Activated naive CD8-positive, alpha-beta T cell (primary cell): ENCODE results near the gene GOLGA7B.

Experiments
- H3K27ac Mint-ChIP-seq: one replicate; pipeline ENCODE4 v1.8.0; 2021; ENCODE audit warnings: mixed read lengths
- H3K27me3 Mint-ChIP-seq: one replicate; pipeline ENCODE4 v1.8.0; 2021; ENCODE audit warnings: mixed read lengths
- H3K36me3 Mint-ChIP-seq: one replicate; pipeline ENCODE4 v1.8.0; 2021; ENCODE audit warnings: mixed read lengths
- H3K4me1 Mint-ChIP-seq: one replicate; pipeline ENCODE4 v1.8.0; 2021; ENCODE audit warnings: low read depth, mixed read lengths
- H3K4me3 Mint-ChIP-seq: one replicate; pipeline ENCODE4 v1.8.0; 2021; ENCODE audit warnings: mild to moderate bottlenecking, mixed read lengths
- H3K9me3 Mint-ChIP-seq: one replicate; pipeline ENCODE4 v1.8.0; 2021; ENCODE audit warnings: low read depth, mixed read lengths

The GOLGA7B gene

DNA sequence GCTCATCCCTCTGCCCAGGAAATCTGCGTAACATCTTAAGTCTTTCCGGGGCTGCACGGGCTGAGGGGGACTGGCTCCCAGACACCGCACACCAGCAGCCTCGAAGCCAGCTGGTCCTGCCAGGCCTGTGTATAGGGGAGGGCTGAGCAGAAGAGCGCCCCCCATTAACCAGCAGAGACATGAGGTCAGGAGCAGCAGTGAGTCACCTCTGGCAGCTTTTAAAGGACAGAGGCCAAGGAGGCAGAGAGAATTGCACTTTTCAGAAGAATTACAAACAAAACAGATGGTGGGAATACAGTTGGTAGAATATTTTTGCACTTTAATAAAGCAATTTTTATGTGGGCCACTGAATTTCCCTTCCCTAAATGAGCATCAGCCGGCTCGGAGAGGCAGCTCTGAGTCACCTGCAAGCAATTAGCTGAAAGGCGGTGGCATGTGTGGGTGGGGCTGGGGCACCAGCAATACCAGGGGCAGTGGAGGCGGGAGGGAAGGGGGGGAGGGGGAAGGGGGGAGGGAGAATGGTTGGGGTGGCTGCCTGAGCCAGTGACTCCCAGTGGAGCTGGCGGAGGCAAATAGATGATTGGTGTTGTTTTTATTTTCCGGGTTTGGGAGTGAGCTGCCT, 39.1 kb downstream of the GOLGA7B start:
- Mint-ChIP-seq H3K9me3 (no peaks in the 10 kb centered on the region), H3K4me1 (no peaks in the 10 kb centered on the region), H3K4me3 (no peak overlapping the region)

DNA sequence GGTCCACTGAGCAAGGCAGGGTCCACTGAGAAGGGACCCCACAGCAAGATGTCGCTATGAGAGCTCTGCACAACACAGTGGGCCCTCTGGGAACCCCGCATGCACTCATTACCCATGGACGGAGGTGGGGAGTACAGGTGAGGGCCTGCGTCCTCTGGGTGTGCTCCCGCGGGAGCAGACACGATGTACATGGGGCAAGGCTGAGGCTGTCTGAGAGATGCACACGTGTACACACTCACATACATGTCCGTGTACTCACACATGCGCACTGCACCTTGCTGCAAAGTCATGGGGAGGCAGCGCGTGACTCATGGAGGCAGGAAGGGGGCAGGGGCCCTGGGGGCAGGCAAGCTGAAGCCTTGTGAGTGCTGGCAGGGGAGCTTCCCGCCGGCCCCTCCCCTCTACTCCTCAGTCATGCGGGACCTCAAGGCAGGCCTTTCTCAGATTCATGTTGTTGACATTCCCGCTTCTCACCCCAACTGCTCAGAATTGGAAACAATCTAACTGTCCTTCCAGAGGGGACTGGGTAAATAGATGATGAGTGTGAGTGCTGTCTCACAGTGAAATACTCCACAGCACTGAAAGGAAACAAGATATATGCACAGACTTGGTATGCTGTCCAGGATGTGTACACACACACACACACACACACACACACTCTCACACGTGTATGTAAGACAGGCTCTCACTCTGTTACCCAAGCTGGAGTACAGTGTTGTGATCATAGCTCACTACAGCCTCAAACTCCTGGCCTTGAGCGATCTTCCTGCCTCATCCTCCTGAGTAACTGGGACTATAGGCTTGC, 40.0 kb downstream of the GOLGA7B start:
- H3K4me1 Mint-ChIP-seq, result no peaks in the 10 kb centered on the region
- H3K9me3 Mint-ChIP-seq, result no peaks in the 10 kb centered on the region
- no peaks in the 10 kb centered on the region for H3K36me3 Mint-ChIP-seq
- no peak overlapping the region for H3K4me3 Mint-ChIP-seq
- no peak overlapping the region for H3K27ac Mint-ChIP-seq
- no peaks in the 10 kb centered on the region for H3K27me3 Mint-ChIP-seq

More for the DNA sequence above, 39.1 kb downstream of the GOLGA7B start:
- H3K27ac Mint-ChIP-seq, result no peak overlapping the region
- no peaks in the 10 kb centered on the region for H3K27me3 Mint-ChIP-seq
- no peaks in the 10 kb centered on the region for H3K36me3 Mint-ChIP-seq

- Mint-ChIP-seq H3K9me3 (no peaks in the 10 kb centered on the region), H3K27ac (no peak overlapping the region), H3K4me1 (no peaks in the 10 kb centered on the region), H3K27me3 (peaks cover 2% of the 10 kb centered on the region), H3K36me3 (no peaks in the 10 kb centered on the region), H3K4me3 (no peak overlapping the region)
Measured at GRCh38 chr10:97891497-97892167, 42.0 kb downstream of the GOLGA7B start.

- H3K4me3 Mint-ChIP-seq, result no peak overlapping the region
- no peaks in the 10 kb centered on the region for H3K36me3 Mint-ChIP-seq
- H3K4me1 Mint-ChIP-seq, result no peaks in the 10 kb centered on the region
- H3K27ac Mint-ChIP-seq, result no peak overlapping the region
- no peaks in the 10 kb centered on the region for H3K9me3 Mint-ChIP-seq
- H3K27me3 Mint-ChIP-seq, result peaks cover 2% of the 10 kb centered on the region
Measured at GRCh38 chr10:97892506-97892905, 42.9 kb downstream of the GOLGA7B start.

DNA sequence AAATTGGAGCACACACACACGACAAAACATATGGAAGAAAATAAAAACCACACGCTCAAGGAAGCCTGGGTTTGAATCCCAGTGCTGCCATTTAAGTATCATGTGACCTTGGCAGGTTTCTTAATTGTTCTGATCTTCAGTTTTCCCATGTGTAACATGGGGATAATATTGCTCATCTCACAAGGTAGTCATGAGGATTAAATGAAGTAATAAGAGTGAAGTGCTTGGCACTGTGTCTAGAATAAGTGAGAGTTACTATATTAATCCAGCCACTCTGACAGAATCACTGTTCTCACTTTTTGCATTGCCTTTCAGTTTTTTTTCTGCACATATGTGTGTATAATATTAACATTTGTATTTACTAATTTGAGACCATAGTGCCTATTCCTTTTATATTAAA, 43.3 kb downstream of the GOLGA7B start:
- no peaks in the 10 kb centered on the region for H3K36me3 Mint-ChIP-seq

GRCh38 chr10:97894092-97894491, 44.4 kb downstream of the GOLGA7B start:
- Mint-ChIP-seq H3K36me3 (no peaks in the 10 kb centered on the region), H3K27me3 (peaks cover 2% of the 10 kb centered on the region), H3K27ac (no peak overlapping the region), H3K4me3 (no peak overlapping the region), H3K9me3 (no peaks in the 10 kb centered on the region), H3K4me1 (no peaks in the 10 kb centered on the region)

More for the DNA sequence above, 43.3 kb downstream of the GOLGA7B start:
- H3K4me3 Mint-ChIP-seq, result no peak overlapping the region
- no peaks in the 10 kb centered on the region for H3K9me3 Mint-ChIP-seq
- no peaks in the 10 kb centered on the region for H3K4me1 Mint-ChIP-seq
- H3K27me3 Mint-ChIP-seq, result peaks cover 2% of the 10 kb centered on the region
- no peak overlapping the region for H3K27ac Mint-ChIP-seq

GRCh38 chr10:97895084-97895483, 45.4 kb downstream of the GOLGA7B start:
- Mint-ChIP-seq H3K9me3 (no peaks in the 10 kb centered on the region), H3K4me1 (no peaks in the 10 kb centered on the region), H3K36me3 (no peaks in the 10 kb centered on the region), H3K27ac (no peak overlapping the region), H3K4me3 (no peak overlapping the region), H3K27me3 (peaks cover 2% of the 10 kb centered on the region)

- no peaks in the 10 kb centered on the region for H3K9me3 Mint-ChIP-seq
- no peaks in the 10 kb centered on the region for H3K36me3 Mint-ChIP-seq
- no peak overlapping the region for H3K27ac Mint-ChIP-seq
- no peak overlapping the region for H3K4me3 Mint-ChIP-seq
- no peaks in the 10 kb centered on the region for H3K4me1 Mint-ChIP-seq
- H3K27me3 Mint-ChIP-seq, result peaks cover 2% of the 10 kb centered on the region
Measured at GRCh38 chr10:97895915-97896314, 46.3 kb downstream of the GOLGA7B start.

DNA sequence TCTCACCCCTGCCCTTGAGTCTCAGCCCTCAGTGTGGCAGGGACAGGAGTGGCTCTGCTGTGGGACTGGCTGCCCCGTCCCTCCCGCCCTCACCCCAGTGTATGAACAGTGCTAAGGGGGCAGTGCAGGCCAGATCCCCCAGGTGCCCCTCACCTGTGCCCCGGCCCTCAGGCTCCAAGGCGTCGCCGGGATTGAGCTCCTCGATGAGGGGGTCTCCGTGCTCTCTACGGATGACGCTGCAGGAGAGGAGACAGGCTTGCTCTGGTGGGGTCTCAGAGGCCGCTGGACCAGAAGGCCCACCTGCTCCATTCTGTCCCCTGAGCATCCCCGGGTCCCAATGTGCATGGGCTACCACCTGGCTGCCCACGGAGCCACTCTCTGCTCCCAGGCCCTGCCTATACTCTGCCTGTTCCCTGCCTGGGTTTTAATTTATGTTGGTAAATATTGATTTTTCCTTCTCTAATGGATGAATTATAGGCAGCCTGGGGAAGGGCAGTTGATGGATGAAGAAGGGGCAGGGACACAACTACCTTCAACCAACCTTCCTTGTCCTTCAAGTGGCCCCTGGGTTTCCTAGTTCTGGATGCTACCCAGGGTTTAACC, 47.2 kb downstream of the GOLGA7B start:
- no peaks in the 10 kb centered on the region for H3K4me1 Mint-ChIP-seq
- H3K27me3 Mint-ChIP-seq, result peaks cover 2% of the 10 kb centered on the region
- H3K27ac Mint-ChIP-seq, result no peak overlapping the region
- H3K36me3 Mint-ChIP-seq, result no peaks in the 10 kb centered on the region
- no peak overlapping the region for H3K4me3 Mint-ChIP-seq
- H3K9me3 Mint-ChIP-seq, result no peaks in the 10 kb centered on the region

GRCh38 chr10:97898429-97898828, 48.8 kb downstream of the GOLGA7B start:
- Mint-ChIP-seq H3K36me3 (no peaks in the 10 kb centered on the region), H3K27ac (no peak overlapping the region), H3K9me3 (no peaks in the 10 kb centered on the region), H3K4me1 (no peaks in the 10 kb centered on the region), H3K4me3 (no peak overlapping the region), H3K27me3 (peaks cover 2% of the 10 kb centered on the region)

DNA sequence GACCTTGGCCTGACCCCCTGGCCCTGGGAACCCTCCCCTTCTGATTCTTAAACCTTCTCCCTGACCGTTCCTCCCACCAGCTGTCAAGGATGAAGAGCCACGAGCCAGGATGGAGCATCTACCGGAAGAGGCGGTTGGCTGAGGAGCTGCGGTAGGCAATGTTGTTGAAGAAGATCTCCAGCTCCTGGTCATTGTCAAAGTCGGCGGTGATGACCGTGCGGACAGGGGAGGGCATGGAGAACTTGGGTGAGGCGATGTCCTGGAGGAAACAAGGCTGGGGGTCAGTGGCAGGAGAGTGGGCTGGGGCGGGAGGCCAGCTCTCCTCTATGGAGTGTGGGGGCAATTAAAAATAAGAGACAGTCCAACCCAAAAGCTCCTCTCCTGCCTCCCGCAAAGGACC, 51.7 kb downstream of the GOLGA7B start:
- Mint-ChIP-seq H3K27ac (no peak overlapping the region), H3K4me3 (no peak overlapping the region), H3K4me1 (no peaks in the 10 kb centered on the region), H3K36me3 (no peaks in the 10 kb centered on the region), H3K27me3 (peaks cover 3% of the 10 kb centered on the region), H3K9me3 (no peaks in the 10 kb centered on the region)

DNA sequence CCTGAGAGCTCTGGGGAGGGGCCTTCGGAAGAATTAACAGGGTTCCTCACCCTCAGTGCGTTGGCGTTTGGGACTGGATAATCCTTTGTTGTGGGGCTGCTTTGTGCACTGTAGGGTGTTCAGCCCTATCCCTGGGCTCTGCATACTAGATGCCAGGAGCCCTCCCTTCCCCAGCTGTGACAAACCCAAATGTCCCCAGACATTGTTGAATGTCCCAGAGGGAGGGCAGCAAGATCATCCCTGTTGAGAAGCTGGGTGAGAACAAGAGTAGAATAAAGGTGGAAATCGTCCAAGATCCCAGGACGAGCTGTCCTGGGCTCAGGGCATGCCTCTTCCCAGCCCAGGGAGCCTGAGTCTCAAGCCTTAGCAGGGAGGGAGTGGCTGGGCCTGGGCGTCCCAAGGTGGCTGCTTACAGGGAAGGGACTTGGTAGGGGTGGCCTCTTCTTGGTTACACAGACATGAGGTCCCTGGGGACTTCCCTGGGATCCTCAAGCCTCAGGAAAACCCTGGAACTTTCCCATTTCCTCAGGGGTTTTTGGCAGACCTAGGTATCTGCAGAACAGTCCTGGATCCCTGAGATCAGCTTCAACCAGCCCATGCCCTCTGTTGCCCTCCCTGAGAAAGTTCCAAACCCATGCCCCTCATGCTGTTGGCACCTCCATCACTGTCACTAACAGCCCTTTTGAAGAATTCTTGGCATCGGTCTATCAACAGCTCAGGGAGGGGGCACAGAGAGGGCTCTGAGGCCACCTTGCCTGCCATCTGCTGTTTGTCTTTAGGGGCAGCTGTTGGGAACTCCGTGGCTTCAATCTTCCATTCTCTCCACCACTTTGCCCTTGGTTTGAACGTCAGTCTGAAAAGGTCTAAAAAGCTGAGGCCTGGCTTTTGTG, 53.7 kb downstream of the GOLGA7B start:
- Mint-ChIP-seq H3K36me3 (no peaks in the 10 kb centered on the region), H3K4me1 (no peaks in the 10 kb centered on the region), H3K27me3 (peaks cover 5% of the 10 kb centered on the region), H3K27ac (no peak overlapping the region), H3K4me3 (no peak overlapping the region), H3K9me3 (no peaks in the 10 kb centered on the region)

- H3K4me3 Mint-ChIP-seq, result no peak overlapping the region
- peaks cover 5% of the 10 kb centered on the region for H3K27me3 Mint-ChIP-seq
- no peaks in the 10 kb centered on the region for H3K36me3 Mint-ChIP-seq
- no peaks in the 10 kb centered on the region for H3K4me1 Mint-ChIP-seq
- H3K27ac Mint-ChIP-seq, result no peak overlapping the region
- H3K9me3 Mint-ChIP-seq, result no peaks in the 10 kb centered on the region
Measured at GRCh38 chr10:97904018-97904381, 54.4 kb downstream of the GOLGA7B start.

- Mint-ChIP-seq H3K36me3 (no peaks in the 10 kb centered on the region), H3K27me3 (peaks cover 5% of the 10 kb centered on the region), H3K4me3 (no peak overlapping the region), H3K4me1 (no peaks in the 10 kb centered on the region), H3K9me3 (no peaks in the 10 kb centered on the region), H3K27ac (no peak overlapping the region)
Measured at GRCh38 chr10:97904576-97904975, 54.9 kb downstream of the GOLGA7B start.
